Activated CD4-positive, alpha-beta memory T cell treated with anti-CD3 and anti-CD28 coated beads, Interleukin-2, amount 10 ng/mL, durations not matched to agents 7 days and 5 days (primary cell): Measurements from ENCODE around the gene PLD5. TPM values are rescaled to one million over a fixed set of nuclear protein-coding genes. Genes with fewer than 3 reads are reported as not detected.
"Not testable (repeated sequence)": the region's sequence is repeated elsewhere in the genome, so short reads cannot be mapped to it uniquely, and the experiment has no call there.

ENCODE experiments used
- CTCF ChIA-PET: fragments of 350-600 bp; sonication (Branson Sonifier 250); formaldehyde crosslinking; loops from one replicate; lab custom pipeline; 2021; ENCODE audit warnings: antibody characterized with exemption, inconsistent platforms; lab: Charles Lee
- POLR2A ChIA-PET: fragments of 350-600 bp; sonication (Branson Sonifier 250); formaldehyde crosslinking; loops from one replicate; lab custom pipeline; 2021; ENCODE audit warnings: antibody characterized with exemption; lab: Charles Lee
- DNase-seq: peaks from one replicate; pipeline ENCODE4 v3.0.0-alpha.2; 2020
- H3K27ac Mint-ChIP-seq: one replicate; pipeline ENCODE4 v1.8.0; 2021; ENCODE audit warnings: mild to moderate bottlenecking, mixed read lengths
- H3K27me3 Mint-ChIP-seq: one replicate; pipeline ENCODE4 v1.8.0; 2021; ENCODE audit warnings: mixed read lengths
- H3K36me3 Mint-ChIP-seq: one replicate; pipeline ENCODE4 v1.8.0; 2021; ENCODE audit warnings: low read depth, mixed read lengths
- H3K4me1 Mint-ChIP-seq: one replicate; pipeline ENCODE4 v1.8.0; 2021; ENCODE audit warnings: mixed read lengths
- H3K4me3 Mint-ChIP-seq: one replicate; pipeline ENCODE4 v1.8.0; 2021; ENCODE audit warnings: mild to moderate bottlenecking, mixed read lengths
- H3K9me3 Mint-ChIP-seq: one replicate; pipeline ENCODE4 v1.8.0; 2021; ENCODE audit warnings: mixed read lengths
- total RNA-seq, 2 experiments: library from RNA; stranded (reverse); gene quantifications; one replicate each; pipeline ENCODE4 v1.2.3, GENCODE V29; 2021

The PLD5 gene
- total RNA-seq, 2 experiments from 2014 or later = not detected

DNA sequence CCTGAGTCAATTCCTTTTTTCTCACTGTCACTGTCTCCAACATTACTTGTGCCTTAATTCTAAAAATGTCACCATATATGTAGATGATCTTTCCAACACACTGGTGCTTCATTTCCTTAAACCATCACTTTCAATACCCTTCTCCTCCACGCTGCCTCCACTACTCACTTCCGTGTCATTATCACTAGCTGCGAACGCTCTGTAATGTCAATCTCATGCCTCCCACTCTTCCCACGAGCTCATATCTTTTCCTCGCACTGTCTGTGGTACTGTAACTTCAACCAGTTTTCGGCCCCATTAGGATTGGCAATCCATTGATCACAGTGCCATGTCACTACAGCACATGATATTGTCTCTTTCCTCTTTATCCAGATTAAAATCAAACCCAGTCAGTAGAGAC is 61.6 kb downstream of the PLD5 start:
- no peaks in the 10 kb centered on the region for H3K27me3 Mint-ChIP-seq
- H3K9me3 Mint-ChIP-seq = no peaks in the 10 kb centered on the region
- H3K36me3 Mint-ChIP-seq = no peaks in the 10 kb centered on the region
- H3K27ac Mint-ChIP-seq = no peak overlapping the region
- ChIA-PET CTCF (no interaction called here), POLR2A (no interaction called here)
- no peak overlapping the region for H3K4me3 Mint-ChIP-seq
- no peaks in the 10 kb centered on the region for H3K4me1 Mint-ChIP-seq
- no peak for DNase-seq

GRCh38 chr1:242459740-242460139 is 64.8 kb downstream of the PLD5 start:
- H3K9me3 Mint-ChIP-seq, POLR2A ChIA-PET, DNase-seq, H3K36me3 Mint-ChIP-seq, H3K27me3 Mint-ChIP-seq, H3K27ac Mint-ChIP-seq, CTCF ChIA-PET, H3K4me3 Mint-ChIP-seq, H3K4me1 Mint-ChIP-seq: not testable (repeated sequence)

DNA sequence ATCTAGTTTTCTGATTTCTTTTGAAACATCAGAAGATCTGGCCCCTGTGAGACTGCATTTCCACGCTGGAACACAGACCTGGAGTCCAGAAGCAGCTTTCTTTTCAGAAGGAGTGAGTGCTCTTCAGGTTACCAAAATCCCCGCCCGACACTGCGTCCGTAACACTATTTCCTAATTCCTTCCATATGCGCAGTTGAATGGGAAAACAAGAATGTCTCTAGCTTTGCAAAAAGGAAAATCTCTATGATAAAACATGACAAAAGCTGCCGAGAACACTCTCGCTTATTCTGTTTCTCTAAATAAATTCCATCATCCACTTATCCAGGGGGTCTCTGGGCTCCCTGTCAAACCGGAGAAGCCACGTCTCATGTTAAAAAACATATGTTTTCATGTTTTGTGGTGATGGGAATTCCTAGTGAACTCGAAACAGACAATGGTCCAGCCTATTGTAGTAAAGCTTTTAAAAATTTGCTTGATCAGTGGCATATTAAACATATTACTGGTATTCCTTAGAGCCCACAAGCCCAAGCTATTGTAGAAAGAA is 67.7 kb downstream of the PLD5 start:
- Mint-ChIP-seq H3K4me1 (no peaks in the 10 kb centered on the region), H3K27me3 (no peaks in the 10 kb centered on the region), H3K4me3 (no peak overlapping the region), H3K9me3 (no peaks in the 10 kb centered on the region), H3K36me3 (no peaks in the 10 kb centered on the region), H3K27ac (no peak overlapping the region)
- POLR2A ChIA-PET = no interaction called here
- CTCF ChIA-PET = no interaction called here
- DNase-seq = no peak

DNA sequence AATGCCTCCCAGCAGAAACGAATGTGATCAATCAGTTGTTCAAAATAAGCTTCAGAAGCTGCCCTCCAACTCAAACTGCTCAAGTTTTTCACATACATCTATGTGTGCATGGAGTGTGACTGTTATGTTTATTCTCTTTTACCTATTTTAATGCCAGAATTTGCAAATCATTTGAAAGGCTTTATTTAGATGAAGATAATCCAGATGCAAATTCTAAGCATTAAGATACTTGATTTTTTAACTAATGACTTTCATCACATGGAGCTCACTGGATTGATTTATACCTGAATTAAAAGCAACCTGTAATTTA is 69.5 kb downstream of the PLD5 start:
- Mint-ChIP-seq H3K4me3 (no peak overlapping the region), H3K4me1 (no peaks in the 10 kb centered on the region), H3K27ac (no peak overlapping the region), H3K36me3 (no peaks in the 10 kb centered on the region), H3K27me3 (no peaks in the 10 kb centered on the region), H3K9me3 (no peaks in the 10 kb centered on the region)
- no peak for DNase-seq
- CTCF ChIA-PET = interaction anchor here (1.0 to 1.1 kb wide), 2 partner anchors 822 to 870 kb away, joined by 4 read pairs; no protein-coding TSS in a partner anchor
- POLR2A ChIA-PET = no interaction called here

GRCh38 chr1:242454262-242455051 is 70.0 kb downstream of the PLD5 start:
- Mint-ChIP-seq H3K9me3 (no peaks in the 10 kb centered on the region), H3K36me3 (no peaks in the 10 kb centered on the region), H3K27ac (no peak overlapping the region), H3K27me3 (no peaks in the 10 kb centered on the region), H3K4me1 (no peaks in the 10 kb centered on the region), H3K4me3 (no peak overlapping the region)
- DNase-seq = no peak
- CTCF ChIA-PET = interaction anchor here (1.1 kb wide), 1 partner anchor 822 kb away, joined by 4 read pairs; no protein-coding TSS in a partner anchor
- POLR2A ChIA-PET = no interaction called here

DNA sequence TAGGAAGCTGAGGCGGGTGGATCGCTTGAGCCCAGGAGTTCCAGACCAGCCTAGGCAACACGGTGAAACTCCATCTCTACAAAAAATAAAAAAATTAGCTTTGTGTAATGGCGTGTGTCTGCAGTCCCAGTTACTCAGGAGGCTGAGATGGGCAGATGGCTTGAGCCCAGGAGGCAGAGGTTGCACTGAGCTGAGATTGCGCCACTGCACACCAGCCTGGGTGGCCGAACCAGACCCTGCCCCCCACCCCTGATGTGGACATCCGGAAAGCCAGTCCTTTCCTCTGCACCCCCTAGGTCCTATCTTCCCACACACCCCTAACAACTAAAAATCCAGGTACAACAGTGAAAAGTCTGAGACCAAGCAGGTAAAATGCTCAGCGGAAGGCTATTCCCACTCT is 71.9 kb downstream of the PLD5 start:
- H3K4me3 Mint-ChIP-seq = no peak overlapping the region
- CTCF ChIA-PET = no interaction called here
- no peaks in the 10 kb centered on the region for H3K9me3 Mint-ChIP-seq
- DNase-seq = no peak
- H3K4me1 Mint-ChIP-seq = no peaks in the 10 kb centered on the region
- POLR2A ChIA-PET = no interaction called here
- no peak overlapping the region for H3K27ac Mint-ChIP-seq
- no peaks in the 10 kb centered on the region for H3K36me3 Mint-ChIP-seq
- no peaks in the 10 kb centered on the region for H3K27me3 Mint-ChIP-seq

DNA sequence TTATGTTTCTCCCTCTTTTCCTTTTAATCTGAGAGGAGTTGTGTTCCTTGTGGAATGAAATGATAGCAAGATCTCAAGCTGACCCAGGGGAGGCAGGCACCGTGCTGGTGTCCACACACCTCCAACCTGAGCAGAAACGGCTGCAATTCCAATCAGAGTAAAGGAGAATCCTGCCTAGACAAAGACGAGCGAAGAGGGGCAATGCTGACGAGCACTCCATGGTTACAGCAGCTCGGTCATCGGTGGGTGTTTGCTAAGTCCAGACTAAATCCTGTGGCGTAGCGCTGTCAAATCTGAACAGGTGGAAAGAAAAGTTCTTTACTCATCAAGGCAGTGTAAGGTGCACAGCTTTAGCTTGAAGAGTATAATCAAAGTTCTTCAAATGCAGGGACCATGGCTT is 74.8 kb downstream of the PLD5 start:
- no peaks in the 10 kb centered on the region for H3K36me3 Mint-ChIP-seq
- no peak for DNase-seq
- POLR2A ChIA-PET = no interaction called here
- CTCF ChIA-PET = no interaction called here
- H3K4me3 Mint-ChIP-seq = no peak overlapping the region
- no peaks in the 10 kb centered on the region for H3K9me3 Mint-ChIP-seq
- no peak overlapping the region for H3K27ac Mint-ChIP-seq
- no peaks in the 10 kb centered on the region for H3K27me3 Mint-ChIP-seq
- H3K4me1 Mint-ChIP-seq = no peaks in the 10 kb centered on the region

GRCh38 chr1:242448910-242449645 is 75.4 kb downstream of the PLD5 start:
- H3K9me3 Mint-ChIP-seq = no peaks in the 10 kb centered on the region
- no peak for DNase-seq

GRCh38 chr1:242447689-242448088 is 76.8 kb downstream of the PLD5 start:
- CTCF ChIA-PET = no interaction called here
- POLR2A ChIA-PET = no interaction called here
- H3K36me3 Mint-ChIP-seq = no peaks in the 10 kb centered on the region
- DNase-seq = no peak
- no peaks in the 10 kb centered on the region for H3K4me1 Mint-ChIP-seq
- H3K27ac Mint-ChIP-seq = no peak overlapping the region
- H3K4me3 Mint-ChIP-seq = no peak overlapping the region
- no peaks in the 10 kb centered on the region for H3K27me3 Mint-ChIP-seq
- no peaks in the 10 kb centered on the region for H3K9me3 Mint-ChIP-seq

More at GRCh38 chr1:242448910-242449645, 75.4 kb downstream of the PLD5 start:
- H3K27ac Mint-ChIP-seq = no peak overlapping the region
- POLR2A ChIA-PET = no interaction called here
- CTCF ChIA-PET = no interaction called here
- no peaks in the 10 kb centered on the region for H3K4me1 Mint-ChIP-seq
- H3K4me3 Mint-ChIP-seq = no peak overlapping the region
- no peaks in the 10 kb centered on the region for H3K27me3 Mint-ChIP-seq
- H3K36me3 Mint-ChIP-seq = no peaks in the 10 kb centered on the region

DNA sequence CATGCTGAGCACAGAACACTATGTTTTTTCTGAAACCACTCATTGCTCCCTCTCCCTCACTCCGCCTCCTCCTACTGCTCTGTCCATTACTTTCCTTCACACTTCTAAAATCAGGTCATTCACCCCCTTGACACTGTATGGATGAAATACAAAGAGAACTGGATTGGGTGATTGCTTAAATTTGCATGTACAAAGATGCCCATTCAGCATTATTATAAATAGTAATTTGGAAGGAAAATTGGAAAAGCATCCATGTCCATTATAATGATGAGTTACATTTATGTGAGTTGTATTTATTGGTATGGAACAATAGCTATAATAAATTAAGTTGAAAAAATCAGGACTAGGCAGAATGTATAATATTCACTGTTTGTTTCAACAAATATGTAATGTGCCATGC is 83.7 kb downstream of the PLD5 start:
- no peaks in the 10 kb centered on the region for H3K27me3 Mint-ChIP-seq
- ChIA-PET POLR2A (no interaction called here), CTCF (interaction anchor here (0.5 kb wide), 1 partner anchor 479 kb away, joined by 3 read pairs; no protein-coding TSS in a partner anchor)
- no peaks in the 10 kb centered on the region for H3K4me1 Mint-ChIP-seq
- H3K4me3 Mint-ChIP-seq = no peak overlapping the region
- H3K9me3 Mint-ChIP-seq = no peaks in the 10 kb centered on the region
- no peak for DNase-seq
- no peaks in the 10 kb centered on the region for H3K36me3 Mint-ChIP-seq
- no peak overlapping the region for H3K27ac Mint-ChIP-seq

- H3K4me1 Mint-ChIP-seq = no peaks in the 10 kb centered on the region
- H3K4me3 Mint-ChIP-seq = no peak overlapping the region
- no peak overlapping the region for H3K27ac Mint-ChIP-seq
- ChIA-PET POLR2A (no interaction called here), CTCF (no interaction called here)
- H3K36me3 Mint-ChIP-seq = no peaks in the 10 kb centered on the region
- no peaks in the 10 kb centered on the region for H3K27me3 Mint-ChIP-seq
- no peak for DNase-seq
- H3K9me3 Mint-ChIP-seq = no peaks in the 10 kb centered on the region
Measured at GRCh38 chr1:242435200-242435599, 89.3 kb downstream of the PLD5 start.

DNA sequence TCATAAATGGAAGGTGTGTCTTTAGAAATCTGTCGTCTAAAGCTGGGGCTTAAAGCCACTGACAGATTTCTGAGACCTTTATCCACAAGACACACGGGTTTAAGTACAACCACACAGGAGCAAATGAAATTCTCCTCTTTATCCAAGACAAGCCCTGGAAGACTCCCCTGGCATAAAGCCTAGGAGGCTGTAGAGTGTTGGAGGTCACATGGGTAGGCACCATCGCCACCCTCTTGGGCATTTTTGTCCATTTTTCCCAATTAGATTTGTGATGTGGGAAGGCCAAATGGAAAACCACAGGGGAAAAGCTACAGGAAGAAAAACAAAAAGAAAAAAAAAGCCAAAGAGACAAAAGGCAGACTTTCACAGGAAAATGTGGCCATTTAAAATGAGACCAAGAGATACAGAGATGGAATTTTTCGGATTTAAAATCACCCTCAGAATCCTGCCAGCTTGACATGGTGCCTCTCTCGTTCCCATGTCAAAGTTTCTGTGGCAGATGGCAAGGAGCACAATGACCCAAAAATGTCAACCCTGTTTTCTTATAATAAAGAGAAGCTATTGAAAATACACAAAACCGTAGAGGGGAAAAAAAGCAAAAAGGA is 91.9 kb downstream of the PLD5 start:
- Mint-ChIP-seq H3K4me1 (no peaks in the 10 kb centered on the region), H3K27ac (no peak overlapping the region), H3K36me3 (no peaks in the 10 kb centered on the region), H3K27me3 (no peaks in the 10 kb centered on the region), H3K4me3 (no peak overlapping the region), H3K9me3 (no peaks in the 10 kb centered on the region)
- DNase-seq = no peak
- POLR2A ChIA-PET = no interaction called here
- CTCF ChIA-PET = no interaction called here

GRCh38 chr1:242431786-242432185 is 92.7 kb downstream of the PLD5 start:
- Mint-ChIP-seq H3K27ac (no peak overlapping the region), H3K36me3 (no peaks in the 10 kb centered on the region), H3K4me3 (no peak overlapping the region), H3K9me3 (no peaks in the 10 kb centered on the region), H3K27me3 (no peaks in the 10 kb centered on the region), H3K4me1 (no peaks in the 10 kb centered on the region)
- ChIA-PET POLR2A (no interaction called here), CTCF (no interaction called here)
- no peak for DNase-seq
